ENCODE measurements around the gene TMEM271. TPM values are rescaled to one million over a fixed set of nuclear protein-coding genes. Genes with fewer than 3 reads are reported as not detected.

Gene TMEM271
- total RNA-seq, 1 donor from 2014 or later, result not detected

DNA sequence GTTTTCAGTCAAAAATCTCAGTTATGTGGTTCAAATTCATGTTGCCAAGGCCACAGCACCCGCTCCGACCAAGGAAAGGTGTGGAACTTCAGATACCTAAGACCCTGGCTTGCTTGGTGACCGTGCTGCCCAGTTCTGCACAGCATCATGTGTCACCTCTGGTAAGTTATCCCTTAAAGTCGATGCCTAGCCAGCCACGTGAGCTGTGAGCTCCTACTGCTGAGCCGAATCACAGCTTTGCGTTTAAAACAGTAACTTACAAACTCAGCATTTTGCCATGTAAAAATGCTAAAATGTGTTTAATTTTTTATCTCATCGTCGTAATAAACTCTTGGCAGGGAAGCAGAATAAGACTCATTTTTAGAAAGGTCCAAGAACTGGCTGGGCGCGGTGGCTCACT is 5.3 kb downstream of the TMEM271 start:
- H3K27me3 ChIP-seq, result peaks cover 74% of the 10 kb centered on the region
- no peaks in the 10 kb centered on the region for H3K36me3 ChIP-seq
- TF ChIP-seq EZH2 (IDR thresholded peaks at IDR 0.05) (no peak), EZH2phosphoT487 (IDR thresholded peaks at IDR 0.05) (no peak)
- TF ChIP-seq, protein P1, sequence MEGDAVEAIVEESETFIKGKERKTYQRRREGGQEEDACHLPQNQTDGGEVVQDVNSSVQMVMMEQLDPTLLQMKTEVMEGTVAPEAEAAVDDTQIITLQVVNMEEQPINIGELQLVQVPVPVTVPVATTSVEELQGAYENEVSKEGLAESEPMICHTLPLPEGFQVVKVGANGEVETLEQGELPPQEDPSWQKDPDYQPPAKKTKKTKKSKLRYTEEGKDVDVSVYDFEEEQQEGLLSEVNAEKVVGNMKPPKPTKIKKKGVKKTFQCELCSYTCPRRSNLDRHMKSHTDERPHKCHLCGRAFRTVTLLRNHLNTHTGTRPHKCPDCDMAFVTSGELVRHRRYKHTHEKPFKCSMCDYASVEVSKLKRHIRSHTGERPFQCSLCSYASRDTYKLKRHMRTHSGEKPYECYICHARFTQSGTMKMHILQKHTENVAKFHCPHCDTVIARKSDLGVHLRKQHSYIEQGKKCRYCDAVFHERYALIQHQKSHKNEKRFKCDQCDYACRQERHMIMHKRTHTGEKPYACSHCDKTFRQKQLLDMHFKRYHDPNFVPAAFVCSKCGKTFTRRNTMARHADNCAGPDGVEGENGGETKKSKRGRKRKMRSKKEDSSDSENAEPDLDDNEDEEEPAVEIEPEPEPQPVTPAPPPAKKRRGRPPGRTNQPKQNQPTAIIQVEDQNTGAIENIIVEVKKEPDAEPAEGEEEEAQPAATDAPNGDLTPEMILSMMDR (IDR thresholded peaks at IDR 0.05), result no peak
- Mint-ChIP-seq H3K4me1 (peaks cover 3% of the 10 kb centered on the region), H3K9me3 (peaks cover 15% of the 10 kb centered on the region), H3K36me3 (peaks cover 1% of the 10 kb centered on the region), H3K27me3 (ENCODE audit: insufficient read depth, low read depth) (peaks cover 40% of the 10 kb centered on the region), H3K27ac (no peak overlapping the region), H3K4me3 (peak overlapping the region; percentile 64)
- no peak for DNase-seq (ENCODE audit: low spot score)
- H3K4me3 ChIP-seq, result no peak overlapping the region
- H3F3A ChIP-seq (ENCODE audit: low read depth), result peaks cover 6% of the 10 kb centered on the region
- H3K9ac ChIP-seq, result no peak overlapping the region
- H3K4me2 ChIP-seq, result no peak overlapping the region
- no peak overlapping the region for H3K27ac ChIP-seq
- no peaks in the 10 kb centered on the region for H3K79me2 ChIP-seq (ENCODE audit: low read depth)
- no peaks in the 10 kb centered on the region for H3K4me1 ChIP-seq
- H3K9me3 ChIP-seq (ENCODE audit: low read depth), result no peaks in the 10 kb centered on the region
- H4K20me1 ChIP-seq (ENCODE audit: low read depth), result peaks cover 9% of the 10 kb centered on the region
- H2AFZ ChIP-seq (replicated peaks), result no peak overlapping the region

DNA sequence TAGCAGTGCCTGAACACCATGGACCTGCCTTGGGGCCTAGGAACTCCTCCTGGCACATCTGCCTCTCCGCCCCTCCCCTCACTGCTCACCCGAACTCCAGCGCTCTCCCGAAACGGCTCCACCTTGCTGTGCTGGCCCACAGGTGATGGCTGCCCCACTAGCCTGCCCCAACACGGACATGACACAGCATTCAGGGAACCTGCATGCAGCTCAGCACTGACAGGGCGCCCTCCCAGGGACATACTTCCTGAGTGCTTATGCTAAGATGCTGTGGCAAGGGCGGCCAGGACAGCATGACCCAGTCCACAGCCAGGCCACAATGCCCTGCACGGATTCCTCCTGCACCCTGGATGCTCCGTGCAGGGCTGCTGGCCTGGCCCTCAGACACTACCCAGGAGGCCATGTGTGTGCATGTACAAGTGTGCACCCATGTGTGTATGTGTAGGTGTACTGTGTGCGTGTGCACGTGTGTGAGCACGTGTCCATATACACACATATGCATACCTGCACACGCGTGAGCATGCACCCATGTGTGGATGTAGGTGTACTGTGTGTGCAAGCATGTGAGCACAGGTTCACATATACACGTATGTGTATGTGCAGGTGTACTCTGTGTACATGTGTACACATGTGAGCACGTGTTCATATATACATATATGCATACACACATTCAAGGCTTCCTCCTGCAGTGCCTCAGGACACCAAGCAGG is 6.0 kb downstream of the TMEM271 start:
- no peak overlapping the region for H3K4me3 ChIP-seq
- H3K4me3 Mint-ChIP-seq, result no peak overlapping the region
- H3F3A ChIP-seq (ENCODE audit: low read depth), result peaks cover 6% of the 10 kb centered on the region
- H3K36me3 Mint-ChIP-seq, result peaks cover 1% of the 10 kb centered on the region
- H3K9me3 ChIP-seq (ENCODE audit: low read depth), result no peaks in the 10 kb centered on the region
- H2AFZ ChIP-seq (replicated peaks), result no peak overlapping the region
- H3K9ac ChIP-seq, result no peak overlapping the region
- no peak for TF ChIP-seq EZH2phosphoT487 (IDR thresholded peaks at IDR 0.05)
- TF ChIP-seq, protein P1 (IDR thresholded peaks at IDR 0.05), result no peak
- no peak for TF ChIP-seq EZH2 (IDR thresholded peaks at IDR 0.05)
- no peak overlapping the region for H3K27ac ChIP-seq
- no peaks in the 10 kb centered on the region for H3K4me1 ChIP-seq
- peaks cover 45% of the 10 kb centered on the region for H3K27me3 Mint-ChIP-seq (ENCODE audit: insufficient read depth, low read depth)
- H3K79me2 ChIP-seq (ENCODE audit: low read depth), result no peaks in the 10 kb centered on the region
- peaks cover 9% of the 10 kb centered on the region for H4K20me1 ChIP-seq (ENCODE audit: low read depth)
- no peak for DNase-seq (ENCODE audit: low spot score)
- H3K36me3 ChIP-seq, result no peaks in the 10 kb centered on the region
- H3K9me3 Mint-ChIP-seq, result peaks cover 21% of the 10 kb centered on the region
- peaks cover 68% of the 10 kb centered on the region for H3K27me3 ChIP-seq
- peaks cover 3% of the 10 kb centered on the region for H3K4me1 Mint-ChIP-seq
- no peak overlapping the region for H3K4me2 ChIP-seq
- H3K27ac Mint-ChIP-seq, result no peak overlapping the region

DNA sequence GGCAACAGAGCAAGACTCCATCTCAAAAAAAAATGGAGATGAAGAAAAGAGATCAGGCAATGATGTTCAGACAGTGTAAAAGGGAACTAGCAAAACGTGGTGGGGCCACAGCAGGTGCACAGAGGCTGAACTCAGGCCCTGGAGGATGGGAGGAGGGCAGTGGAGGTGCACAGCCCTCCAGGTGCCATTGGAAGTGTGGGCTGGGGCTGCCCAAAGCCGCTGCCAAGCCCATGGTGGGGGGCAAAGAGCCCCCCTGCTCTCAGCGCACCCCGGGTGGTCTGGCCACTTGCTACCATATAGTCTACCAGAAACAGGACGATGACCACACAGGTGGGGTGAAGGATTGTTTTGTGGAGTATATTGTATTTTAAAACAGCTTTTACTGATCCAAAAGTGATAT is 7.1 kb downstream of the TMEM271 start:
- Histone ChIP-seq H3K4me2 (no peak overlapping the region), H3K9me3 (ENCODE audit: low read depth) (no peaks in the 10 kb centered on the region), H3K27ac (no peak overlapping the region), H2AFZ (replicated peaks) (no peak overlapping the region), H3K4me3 (no peak overlapping the region), H4K20me1 (ENCODE audit: low read depth) (no peaks in the 10 kb centered on the region), H3K27me3 (peaks cover 56% of the 10 kb centered on the region), H3F3A (ENCODE audit: low read depth) (no peaks in the 10 kb centered on the region), H3K9ac (no peak overlapping the region), H3K4me1 (no peaks in the 10 kb centered on the region), H3K36me3 (no peaks in the 10 kb centered on the region), H3K79me2 (ENCODE audit: low read depth) (no peaks in the 10 kb centered on the region)
- TF ChIP-seq, protein P1 (IDR thresholded peaks at IDR 0.05), result no peak
- Mint-ChIP-seq H3K4me3 (no peak overlapping the region), H3K27me3 (ENCODE audit: insufficient read depth, low read depth) (peaks cover 40% of the 10 kb centered on the region), H3K9me3 (peaks cover 27% of the 10 kb centered on the region), H3K4me1 (no peaks in the 10 kb centered on the region), H3K27ac (no peak overlapping the region), H3K36me3 (no peaks in the 10 kb centered on the region)
- DNase-seq (ENCODE audit: low spot score), result no peak

Measured in neural progenitor cell (in vitro differentiated cells).